Measurements from ENCODE around the gene AKAP1.

DNA sequence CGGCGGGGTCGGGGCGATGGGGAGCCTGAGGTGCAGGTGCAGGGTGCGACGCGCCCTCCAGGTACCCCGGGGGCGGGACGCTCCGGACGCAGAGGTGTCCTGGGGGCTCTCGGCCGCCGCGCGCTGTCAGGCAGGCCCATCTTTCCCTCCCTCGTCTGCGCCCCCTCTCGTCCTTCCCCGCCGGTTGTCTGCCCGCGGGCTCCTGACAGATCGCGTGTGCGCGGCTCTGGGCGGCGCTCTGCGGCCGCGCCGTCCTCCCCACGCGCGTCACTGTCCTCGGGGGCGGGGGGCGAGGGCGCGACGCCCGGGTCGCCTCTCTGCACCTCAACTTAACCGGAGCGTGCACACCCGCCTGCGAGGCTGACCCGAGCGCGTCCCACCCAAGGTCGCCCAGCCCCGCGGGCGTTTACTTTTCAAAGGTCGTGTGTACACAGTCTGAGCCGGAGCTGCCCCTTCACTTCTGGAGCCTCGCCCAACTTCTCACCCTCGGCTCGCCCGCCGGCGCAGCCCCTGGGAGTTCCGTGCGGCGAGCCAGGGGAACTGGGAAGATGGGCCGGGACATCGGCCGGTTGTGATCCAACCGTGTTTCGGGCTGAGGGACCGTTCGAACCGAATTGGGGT is 512 bp downstream of the AKAP1 start:
- TF ChIP-seq, protein P1, sequence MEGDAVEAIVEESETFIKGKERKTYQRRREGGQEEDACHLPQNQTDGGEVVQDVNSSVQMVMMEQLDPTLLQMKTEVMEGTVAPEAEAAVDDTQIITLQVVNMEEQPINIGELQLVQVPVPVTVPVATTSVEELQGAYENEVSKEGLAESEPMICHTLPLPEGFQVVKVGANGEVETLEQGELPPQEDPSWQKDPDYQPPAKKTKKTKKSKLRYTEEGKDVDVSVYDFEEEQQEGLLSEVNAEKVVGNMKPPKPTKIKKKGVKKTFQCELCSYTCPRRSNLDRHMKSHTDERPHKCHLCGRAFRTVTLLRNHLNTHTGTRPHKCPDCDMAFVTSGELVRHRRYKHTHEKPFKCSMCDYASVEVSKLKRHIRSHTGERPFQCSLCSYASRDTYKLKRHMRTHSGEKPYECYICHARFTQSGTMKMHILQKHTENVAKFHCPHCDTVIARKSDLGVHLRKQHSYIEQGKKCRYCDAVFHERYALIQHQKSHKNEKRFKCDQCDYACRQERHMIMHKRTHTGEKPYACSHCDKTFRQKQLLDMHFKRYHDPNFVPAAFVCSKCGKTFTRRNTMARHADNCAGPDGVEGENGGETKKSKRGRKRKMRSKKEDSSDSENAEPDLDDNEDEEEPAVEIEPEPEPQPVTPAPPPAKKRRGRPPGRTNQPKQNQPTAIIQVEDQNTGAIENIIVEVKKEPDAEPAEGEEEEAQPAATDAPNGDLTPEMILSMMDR (IDR thresholded peaks at IDR 0.05), result peak; percentile 56
- TF ChIP-seq ZFX (IDR thresholded peaks at IDR 0.05; ENCODE audit: borderline replicate concordance), result no peak
